ENCODE measurements around the gene TMCO4.

The TMCO4 gene

DNA sequence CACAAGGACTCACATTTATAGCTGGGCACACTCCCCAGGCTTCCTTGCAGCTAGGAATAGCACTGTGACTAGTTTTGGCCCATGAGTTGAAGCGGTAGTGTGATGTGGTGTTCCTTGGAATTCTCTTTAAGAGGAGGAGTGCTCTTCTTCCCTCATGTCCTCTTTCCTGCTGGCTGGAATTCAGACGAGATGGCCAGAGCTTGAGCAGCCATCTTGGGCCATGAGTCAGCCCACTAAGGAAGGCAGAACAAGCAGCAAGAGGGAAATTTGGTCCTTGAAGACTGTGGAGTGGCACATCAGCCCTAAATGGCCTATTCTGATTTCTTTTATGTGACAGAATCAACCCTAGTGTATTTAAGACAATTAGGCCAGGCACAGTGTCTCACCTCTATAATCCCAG, 115.0 kb downstream of the TMCO4 start:
- TF ChIP-seq, protein P1, sequence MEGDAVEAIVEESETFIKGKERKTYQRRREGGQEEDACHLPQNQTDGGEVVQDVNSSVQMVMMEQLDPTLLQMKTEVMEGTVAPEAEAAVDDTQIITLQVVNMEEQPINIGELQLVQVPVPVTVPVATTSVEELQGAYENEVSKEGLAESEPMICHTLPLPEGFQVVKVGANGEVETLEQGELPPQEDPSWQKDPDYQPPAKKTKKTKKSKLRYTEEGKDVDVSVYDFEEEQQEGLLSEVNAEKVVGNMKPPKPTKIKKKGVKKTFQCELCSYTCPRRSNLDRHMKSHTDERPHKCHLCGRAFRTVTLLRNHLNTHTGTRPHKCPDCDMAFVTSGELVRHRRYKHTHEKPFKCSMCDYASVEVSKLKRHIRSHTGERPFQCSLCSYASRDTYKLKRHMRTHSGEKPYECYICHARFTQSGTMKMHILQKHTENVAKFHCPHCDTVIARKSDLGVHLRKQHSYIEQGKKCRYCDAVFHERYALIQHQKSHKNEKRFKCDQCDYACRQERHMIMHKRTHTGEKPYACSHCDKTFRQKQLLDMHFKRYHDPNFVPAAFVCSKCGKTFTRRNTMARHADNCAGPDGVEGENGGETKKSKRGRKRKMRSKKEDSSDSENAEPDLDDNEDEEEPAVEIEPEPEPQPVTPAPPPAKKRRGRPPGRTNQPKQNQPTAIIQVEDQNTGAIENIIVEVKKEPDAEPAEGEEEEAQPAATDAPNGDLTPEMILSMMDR (IDR thresholded peaks at IDR 0.05; ENCODE audit: low read depth, low read length), result no peak
- no peak for TF ChIP-seq EZH2phosphoT487 (IDR thresholded peaks at IDR 0.05; ENCODE audit: low read depth)
- Histone ChIP-seq H2AFZ (ENCODE audit: low read depth, low read length) (no peak overlapping the region), H3K9ac (ENCODE audit: low read length) (no peak overlapping the region), H3K4me1 (ENCODE audit: low read length) (peaks cover 3% of the 10 kb centered on the region; the same call in 1 of the 2 replicates), H4K20me1 (ENCODE audit: insufficient read depth, low read length) (no peaks in the 10 kb centered on the region), H3K27ac (ENCODE audit: low read length) (no peak overlapping the region), H3K79me2 (ENCODE audit: low read length) (no peaks in the 10 kb centered on the region), H3K4me2 (ENCODE audit: low read length) (no peak overlapping the region), H3K36me3 (replicated peaks; ENCODE audit: low read depth, low read length) (peaks cover 13% of the 10 kb centered on the region), H3K27me3 (ENCODE audit: low read depth, low read length) (no peaks in the 10 kb centered on the region), H3K4me3 (ENCODE audit: low read length) (no peak overlapping the region), H3K9me3 (ENCODE audit: insufficient read depth, low read length) (no peaks in the 10 kb centered on the region)

DNA sequence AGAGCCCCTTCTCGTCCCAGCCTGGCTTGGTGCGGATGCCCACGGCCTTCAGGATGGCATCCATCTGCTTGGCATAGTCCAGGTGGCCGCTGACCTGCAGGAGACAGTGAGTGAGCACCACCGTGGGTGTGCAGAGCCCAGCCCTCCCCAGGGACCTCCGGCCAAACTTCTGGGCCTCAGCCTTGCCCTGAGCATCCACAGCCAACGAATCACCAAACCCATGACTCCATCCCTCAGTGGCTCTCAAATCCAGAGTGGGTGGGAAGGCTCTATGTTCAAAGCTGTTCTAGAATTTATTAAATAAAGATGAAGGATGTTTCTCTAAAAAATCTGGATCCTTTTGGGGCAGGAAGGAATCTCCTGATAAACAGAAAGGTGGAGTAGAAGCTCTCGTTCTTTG, 116.4 kb downstream of the TMCO4 start:
- Histone ChIP-seq H2AFZ (ENCODE audit: low read depth, low read length) (no peak overlapping the region), H3K4me1 (ENCODE audit: low read length) (no peaks in the 10 kb centered on the region), H3K36me3 (replicated peaks; ENCODE audit: low read depth, low read length) (peaks cover 6% of the 10 kb centered on the region), H3K4me3 (ENCODE audit: low read length) (no peak overlapping the region), H3K9me3 (ENCODE audit: insufficient read depth, low read length) (no peaks in the 10 kb centered on the region), H3K9ac (ENCODE audit: low read length) (no peak overlapping the region), H3K4me2 (ENCODE audit: low read length) (no peak overlapping the region), H4K20me1 (ENCODE audit: insufficient read depth, low read length) (no peaks in the 10 kb centered on the region), H3K27me3 (ENCODE audit: low read depth, low read length) (no peaks in the 10 kb centered on the region), H3K79me2 (ENCODE audit: low read length) (no peaks in the 10 kb centered on the region), H3K27ac (ENCODE audit: low read length) (no peak overlapping the region)
- TF ChIP-seq EZH2phosphoT487 (IDR thresholded peaks at IDR 0.05; ENCODE audit: low read depth), result no peak
- TF ChIP-seq, protein P1 (IDR thresholded peaks at IDR 0.05; ENCODE audit: low read depth, low read length), result no peak

DNA sequence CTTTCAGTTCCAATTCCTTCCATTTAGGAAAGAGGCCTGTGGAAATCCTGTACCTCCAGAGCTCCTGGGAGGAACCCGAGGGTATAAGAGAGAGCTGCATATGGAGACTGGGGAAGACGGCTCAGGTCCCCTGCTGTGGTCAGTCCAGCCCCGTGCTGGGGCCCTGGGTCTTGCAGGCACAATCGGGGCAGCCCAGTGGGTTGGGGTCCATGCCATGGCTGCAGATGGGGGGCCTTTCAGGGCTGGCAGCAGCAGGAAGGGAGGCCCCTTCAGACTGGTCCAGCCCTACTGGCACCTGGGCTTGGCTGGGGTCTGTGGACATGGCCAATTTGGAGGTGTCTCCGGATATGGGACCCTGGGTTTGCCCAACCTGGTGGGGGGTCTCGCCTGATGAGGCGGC, 116.8 kb downstream of the TMCO4 start:
- Histone ChIP-seq H3K4me1 (ENCODE audit: low read length) (no peaks in the 10 kb centered on the region), H3K27me3 (ENCODE audit: low read depth, low read length) (no peaks in the 10 kb centered on the region), H3K4me2 (ENCODE audit: low read length) (no peak overlapping the region), H3K9me3 (ENCODE audit: insufficient read depth, low read length) (no peaks in the 10 kb centered on the region), H3K79me2 (ENCODE audit: low read length) (no peaks in the 10 kb centered on the region), H3K36me3 (replicated peaks; ENCODE audit: low read depth, low read length) (peaks cover 6% of the 10 kb centered on the region), H3K27ac (ENCODE audit: low read length) (no peak overlapping the region), H2AFZ (ENCODE audit: low read depth, low read length) (no peak overlapping the region), H4K20me1 (ENCODE audit: insufficient read depth, low read length) (no peaks in the 10 kb centered on the region), H3K4me3 (ENCODE audit: low read length) (no peak overlapping the region), H3K9ac (ENCODE audit: low read length) (no peak overlapping the region)
- TF ChIP-seq EZH2phosphoT487 (IDR thresholded peaks at IDR 0.05; ENCODE audit: low read depth), result no peak
- TF ChIP-seq, protein P1 (IDR thresholded peaks at IDR 0.05; ENCODE audit: low read depth, low read length), result no peak

DNA sequence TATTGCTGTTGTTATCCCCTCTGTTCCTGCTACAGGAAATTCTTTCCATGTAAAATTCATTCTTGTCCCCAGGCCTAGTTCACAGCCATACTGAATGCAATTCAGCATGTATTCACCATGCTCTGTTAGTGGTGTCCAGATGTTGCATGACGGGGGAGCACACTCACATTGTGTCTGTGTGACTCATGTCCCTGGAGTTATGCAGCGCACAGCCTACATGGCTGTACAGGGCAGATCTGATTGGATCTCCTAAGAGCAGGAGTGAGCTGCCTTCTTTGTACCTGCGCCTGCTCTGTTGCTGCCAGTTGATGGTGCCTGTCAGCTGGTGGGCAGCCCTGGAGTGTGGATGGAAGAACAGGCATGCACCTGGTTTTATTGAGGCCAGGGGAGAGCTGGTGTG, 117.5 kb downstream of the TMCO4 start:
- Histone ChIP-seq H4K20me1 (ENCODE audit: insufficient read depth, low read length) (no peaks in the 10 kb centered on the region), H3K79me2 (ENCODE audit: low read length) (no peaks in the 10 kb centered on the region), H2AFZ (ENCODE audit: low read depth, low read length) (no peak overlapping the region), H3K27ac (ENCODE audit: low read length) (no peak overlapping the region), H3K4me2 (ENCODE audit: low read length) (no peak overlapping the region), H3K36me3 (replicated peaks; ENCODE audit: low read depth, low read length) (peaks cover under 1% of the 10 kb centered on the region), H3K27me3 (ENCODE audit: low read depth, low read length) (no peaks in the 10 kb centered on the region), H3K9ac (ENCODE audit: low read length) (no peak overlapping the region), H3K4me1 (ENCODE audit: low read length) (no peaks in the 10 kb centered on the region), H3K9me3 (ENCODE audit: insufficient read depth, low read length) (no peaks in the 10 kb centered on the region), H3K4me3 (ENCODE audit: low read length) (no peak overlapping the region)
- TF ChIP-seq EZH2phosphoT487 (IDR thresholded peaks at IDR 0.05; ENCODE audit: low read depth), result no peak
- TF ChIP-seq, protein P1 (IDR thresholded peaks at IDR 0.05; ENCODE audit: low read depth, low read length), result no peak
